ENCODE results near the gene PILRA. TPM values are rescaled to one million over a fixed set of nuclear protein-coding genes. Genes with fewer than 3 reads are reported as not detected.

Gene PILRA
- total and polyA plus RNA-seq, 2 of the 8 experiments (the other 6 are each of a cell fraction or from before 2014, with no cell fraction given) = 7.6 to 10.6 TPM

DNA sequence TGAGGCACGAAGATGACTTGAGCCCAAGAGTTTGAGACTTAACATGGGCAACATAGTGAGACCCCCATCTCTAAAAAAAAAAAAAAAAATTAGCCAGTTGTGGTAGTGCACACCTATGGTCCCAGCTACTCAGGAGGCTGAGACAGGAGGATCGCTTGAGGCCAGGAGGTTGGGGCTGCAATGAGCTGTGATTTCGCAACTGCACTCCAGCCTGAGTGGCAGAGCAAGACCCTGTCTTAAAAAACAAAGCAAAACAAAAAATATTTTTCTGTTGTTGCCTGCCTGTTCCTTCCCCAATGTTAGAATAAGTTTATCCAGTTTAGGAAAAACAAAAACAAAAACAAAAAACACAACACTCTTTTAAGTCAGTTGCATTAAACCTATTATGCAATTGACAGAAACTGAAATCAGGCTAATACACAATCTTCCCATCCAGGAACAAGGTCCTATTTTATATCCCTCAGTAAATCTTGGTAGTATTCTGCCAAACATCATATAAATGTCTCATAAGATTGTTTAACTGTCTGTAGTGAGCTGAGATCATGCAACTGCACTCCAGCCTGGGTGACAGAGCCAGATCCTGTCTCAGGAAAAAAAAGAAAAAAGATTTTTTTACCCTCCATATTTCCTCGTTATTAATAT lies 4.9 kb downstream of the PILRA start:
- CTCF ChIA-PET (ENCODE audit: partially characterized antibody) = no interaction called here
- TF ChIP-seq CTBP2 (IDR thresholded peaks at IDR 0.05; ENCODE audit: borderline replicate concordance, insufficient read depth, insufficient read length, low read length) (no peak), CEBPB (IDR thresholded peaks at IDR 0.05; ENCODE audit: low read depth, low read length) (peak; percentile 49; the same call in 1 of the 2 replicates)
- Histone ChIP-seq H3K9me3 (ENCODE audit: insufficient read depth in 2 of 2, low read depth in 1 of 2, low read length in 1 of 2) (no peaks in the 10 kb centered on the region; a peak in 1 of 4 replicates), H2AFZ (ENCODE audit: low read length) (no peak overlapping the region), H4K8ac (ENCODE audit: extremely low read depth, insufficient read depth, low read length) (no peak overlapping the region), H3K56ac (replicated peaks; ENCODE audit: insufficient read length, low read depth, low read length) (no peak overlapping the region), H3K79me2 (ENCODE audit: control insufficient read depth in 1 of 2, insufficient read depth in 2 of 2, low read length in 2 of 2) (no peaks in the 10 kb centered on the region), H3K23me2 (ENCODE audit: low read depth, low read length) (0 out of 2 replicates have a peak, but pooled peaks cover under 1% of the 10 kb centered on the region), H2AK5ac (ENCODE audit: low read depth, low read length) (no peak overlapping the region), H3K9ac (replicated peaks in 1 of 4; ENCODE audit: extremely low read depth in 1 of 4, low read depth in 3 of 4, low read length in 3 of 4) (no peak overlapping the region), H2BK5ac (ENCODE audit: low read depth, low read length) (no peak overlapping the region), H3K4me1 (replicated peaks in 1 of 4; ENCODE audit: control insufficient read depth in 3 of 4, insufficient read depth in 4 of 4, low read length in 3 of 4) (peaks cover 0 to 8% (median 4%) of the 10 kb centered on the region in 4 experiments; a peak in 3 of 7 replicates), H3K18ac (ENCODE audit: extremely low read depth, low read length) (no peak overlapping the region), H3K79me1 (ENCODE audit: low read depth, low read length) (no peaks in the 10 kb centered on the region), H3K4me3 (ENCODE audit: extremely low read depth in 1 of 4, insufficient read depth in 2 of 4, low read depth in 3 of 4, low read length in 4 of 4) (no peak overlapping the region), H2BK15ac (ENCODE audit: low read length) (no peak overlapping the region), H2BK12ac (ENCODE audit: low read depth, low read length) (no peak overlapping the region), H3K23ac (ENCODE audit: insufficient read length) (no peak overlapping the region), H4K5ac (ENCODE audit: insufficient read length, low read depth, low read length) (no peak overlapping the region), H2BK120ac (replicated peaks; ENCODE audit: low read depth, low read length) (no peak overlapping the region), H3K27me3 (replicated peaks in 1 of 4; ENCODE audit: control insufficient read depth in 3 of 4, extremely low read depth in 1 of 4, insufficient read depth in 3 of 4, low read length in 3 of 4) (peaks cover 0 to 2% (median 0%) of the 10 kb centered on the region in 4 experiments; a peak in 1 of 7 replicates), H3K4ac (replicated peaks; ENCODE audit: insufficient read length, low read depth, low read length) (no peak overlapping the region), H4K20me1 (replicated peaks in 1 of 2; ENCODE audit: control insufficient read depth in 1 of 2, insufficient read depth in 2 of 2, low read length in 2 of 2) (no peaks in the 10 kb centered on the region), H3K36me3 (ENCODE audit: control insufficient read depth in 2 of 4, insufficient read depth in 4 of 4, low read length in 3 of 4) (no peaks in the 10 kb centered on the region), H3K14ac (ENCODE audit: insufficient read length) (no peak overlapping the region), H3K27ac (ENCODE audit: low read depth, low read length) (no peak overlapping the region), H3K4me2 (ENCODE audit: insufficient read depth in 1 of 2, low read depth in 2 of 2, low read length in 2 of 2) (no peak overlapping the region), H4K91ac (replicated peaks; ENCODE audit: insufficient read length, low read length) (no peak overlapping the region), H2BK20ac (ENCODE audit: low read length) (no peak overlapping the region)
- no peak for DNase-seq (ENCODE audit: low read depth in 1 of 2, low spot score in 2 of 2)
- WGBS, 2 experiments (ENCODE audit: extremely low coverage in 1 of 2, insufficient coverage in 1 of 2, insufficient read length in 1 of 2, insufficient replicate concordance in 2 of 2, low coverage in 1 of 2, low lambda C conversion rate in 2 of 2, missing lambda C conversion rate in 1 of 2) = 81% methylated on average over 4 of the region's 4 CpGs; no CpG with 5 or more reads in 1 of the 2 experiments
- POLR2A ChIA-PET (ENCODE audit: partially characterized antibody) = interaction anchor here (1.1 kb wide), 1 partner anchor 10 kb away, joined by 3 read pairs; no protein-coding TSS in a partner anchor
- FAIRE-seq = no peak
